ENCODE data around the gene CEP290.
A peak's percentile ranks its signal among the peaks of the same experiment; 100 is the strongest.

The CEP290 gene, protein sequence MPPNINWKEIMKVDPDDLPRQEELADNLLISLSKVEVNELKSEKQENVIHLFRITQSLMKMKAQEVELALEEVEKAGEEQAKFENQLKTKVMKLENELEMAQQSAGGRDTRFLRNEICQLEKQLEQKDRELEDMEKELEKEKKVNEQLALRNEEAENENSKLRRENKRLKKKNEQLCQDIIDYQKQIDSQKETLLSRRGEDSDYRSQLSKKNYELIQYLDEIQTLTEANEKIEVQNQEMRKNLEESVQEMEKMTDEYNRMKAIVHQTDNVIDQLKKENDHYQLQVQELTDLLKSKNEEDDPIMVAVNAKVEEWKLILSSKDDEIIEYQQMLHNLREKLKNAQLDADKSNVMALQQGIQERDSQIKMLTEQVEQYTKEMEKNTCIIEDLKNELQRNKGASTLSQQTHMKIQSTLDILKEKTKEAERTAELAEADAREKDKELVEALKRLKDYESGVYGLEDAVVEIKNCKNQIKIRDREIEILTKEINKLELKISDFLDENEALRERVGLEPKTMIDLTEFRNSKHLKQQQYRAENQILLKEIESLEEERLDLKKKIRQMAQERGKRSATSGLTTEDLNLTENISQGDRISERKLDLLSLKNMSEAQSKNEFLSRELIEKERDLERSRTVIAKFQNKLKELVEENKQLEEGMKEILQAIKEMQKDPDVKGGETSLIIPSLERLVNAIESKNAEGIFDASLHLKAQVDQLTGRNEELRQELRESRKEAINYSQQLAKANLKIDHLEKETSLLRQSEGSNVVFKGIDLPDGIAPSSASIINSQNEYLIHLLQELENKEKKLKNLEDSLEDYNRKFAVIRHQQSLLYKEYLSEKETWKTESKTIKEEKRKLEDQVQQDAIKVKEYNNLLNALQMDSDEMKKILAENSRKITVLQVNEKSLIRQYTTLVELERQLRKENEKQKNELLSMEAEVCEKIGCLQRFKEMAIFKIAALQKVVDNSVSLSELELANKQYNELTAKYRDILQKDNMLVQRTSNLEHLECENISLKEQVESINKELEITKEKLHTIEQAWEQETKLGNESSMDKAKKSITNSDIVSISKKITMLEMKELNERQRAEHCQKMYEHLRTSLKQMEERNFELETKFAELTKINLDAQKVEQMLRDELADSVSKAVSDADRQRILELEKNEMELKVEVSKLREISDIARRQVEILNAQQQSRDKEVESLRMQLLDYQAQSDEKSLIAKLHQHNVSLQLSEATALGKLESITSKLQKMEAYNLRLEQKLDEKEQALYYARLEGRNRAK (N-terminal part only)

DNA sequence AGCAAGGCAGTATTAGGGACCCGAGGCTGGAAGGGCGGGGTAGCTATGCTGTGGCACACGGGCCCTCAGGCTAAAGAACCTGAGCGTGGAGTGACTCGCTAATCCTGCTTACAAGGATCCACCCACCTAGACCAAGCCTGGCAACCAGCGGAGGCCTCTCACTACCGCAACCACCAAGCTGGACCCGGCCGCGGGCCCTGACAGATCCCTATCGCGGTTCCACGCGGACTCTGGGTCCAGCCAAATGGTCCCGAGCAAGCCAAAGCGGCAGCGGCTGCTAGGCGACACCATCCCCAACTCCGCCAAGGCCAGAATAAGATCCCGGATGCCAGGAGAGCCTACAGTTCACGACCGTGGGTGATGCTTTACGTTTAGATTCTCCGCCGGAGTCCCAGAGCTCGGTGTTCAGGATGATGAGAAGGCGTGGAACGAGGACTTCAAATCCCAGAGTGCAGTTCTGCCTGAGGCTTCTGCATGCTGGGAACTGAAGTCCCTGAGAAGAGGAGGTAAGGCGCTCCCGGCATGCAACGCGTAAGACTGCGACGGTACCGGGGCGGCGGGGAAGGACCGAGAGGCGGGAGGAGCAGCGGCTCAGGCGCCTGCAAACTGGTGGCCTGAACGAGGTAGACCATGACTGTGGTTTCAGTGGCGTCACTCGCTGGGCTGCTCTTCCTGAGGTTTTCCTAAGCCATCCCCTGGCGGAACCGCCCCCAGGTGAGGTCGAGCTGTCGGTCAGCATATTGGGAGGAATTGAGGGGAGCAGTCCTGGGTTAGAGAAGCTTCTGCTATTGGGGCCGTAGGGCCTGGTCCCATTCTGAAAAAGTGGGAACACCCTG is at the start of gene CEP290, which contains the start of gene TMTC3:
Gene CEP290 (minus strand): TSS at position 315 of the 836 bp plus-strand sequence. CDS start 781 bp downstream, outside the sequence.
Gene TMTC3 (plus strand): TSS at position 534 of the 836 bp plus-strand sequence. CDS start 6,009 bp downstream, outside the sequence.
- peak; percentile 99 for DNase-seq (ENCODE audit: low read depth in 2 of 2)

DNA sequence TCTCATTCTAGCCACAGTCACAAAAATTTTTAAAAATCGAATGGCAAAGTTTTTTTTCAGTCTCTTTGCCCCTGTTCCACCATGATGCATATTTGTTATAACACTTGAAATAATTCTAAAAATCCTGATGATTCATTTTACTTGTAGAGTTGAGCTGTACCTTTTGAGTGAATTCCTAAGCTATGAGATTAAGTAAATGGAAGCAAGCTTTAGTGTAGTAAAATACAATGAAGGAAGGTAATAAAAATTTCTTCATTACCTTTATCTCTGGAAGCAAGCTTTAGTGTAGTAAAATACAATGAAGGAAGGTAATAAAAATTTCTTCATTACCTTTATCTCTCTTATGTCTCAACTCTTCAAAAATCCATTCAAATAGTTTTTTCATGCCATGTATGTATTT is 46.3 kb upstream of the CEP290 start:
- no peak for DNase-seq (ENCODE audit: low read depth in 2 of 2)

DNA sequence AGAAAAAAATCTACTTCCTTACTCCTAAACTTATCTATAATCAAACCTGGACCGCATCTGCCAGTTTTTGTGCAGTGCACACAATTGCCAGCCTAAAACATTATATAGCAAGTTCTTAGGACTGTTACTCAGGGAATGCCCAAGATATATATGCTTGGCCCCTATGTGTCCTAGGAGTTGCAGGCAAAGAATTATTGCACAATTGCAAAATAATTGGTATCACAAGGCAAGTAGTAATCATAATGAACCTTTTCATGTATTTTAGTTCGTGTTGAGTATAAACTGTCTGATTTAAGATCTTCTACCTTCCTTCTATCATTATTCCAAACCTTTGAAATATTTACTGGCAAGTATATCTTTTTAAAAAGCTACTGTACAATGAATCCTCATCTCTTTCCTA is 45.7 kb upstream of the CEP290 start:
- DNase-seq (ENCODE audit: low read depth in 2 of 2) = no peak

DNA sequence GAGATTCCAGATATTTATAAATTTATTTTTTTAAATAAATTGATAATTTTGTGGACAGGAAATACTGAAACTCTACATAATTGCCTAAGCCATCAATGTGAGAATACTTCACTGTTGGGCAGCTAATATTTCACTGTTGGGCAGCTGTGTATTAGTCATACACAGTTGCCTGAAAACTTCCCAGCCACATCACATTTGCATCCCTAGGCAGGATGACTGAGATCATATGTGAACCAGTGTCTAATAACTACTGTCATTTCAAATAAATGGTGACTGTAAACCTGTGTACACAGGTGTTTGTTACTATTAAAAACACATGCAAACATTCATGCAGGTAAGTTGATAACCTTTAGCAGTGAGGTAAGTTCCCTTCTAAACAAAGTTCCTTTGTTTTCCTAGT is 44.1 kb upstream of the CEP290 start:
- DNase-seq (ENCODE audit: low read depth in 2 of 2) = peak in 1 of 2 experiments; percentile 26

DNA sequence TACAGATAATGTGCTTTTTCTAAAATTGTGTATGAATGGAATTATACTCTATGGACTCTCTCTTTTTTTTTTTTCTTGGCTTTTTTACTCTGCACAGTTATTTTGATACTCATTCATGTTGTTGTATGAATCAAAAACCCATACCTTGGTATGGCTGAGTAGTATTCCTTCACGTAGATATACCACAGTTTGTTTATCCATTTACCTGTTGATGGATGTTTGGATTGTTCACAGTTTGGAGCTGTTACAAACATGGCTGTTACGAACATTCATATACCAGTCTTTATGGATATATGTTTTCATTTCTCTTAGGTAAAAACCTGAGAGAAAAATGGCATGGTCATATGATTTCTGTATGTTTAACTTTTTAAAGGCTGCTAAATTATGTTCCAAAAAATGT is 43.4 kb upstream of the CEP290 start:
- no peak for DNase-seq (ENCODE audit: low read depth in 2 of 2)

DNA sequence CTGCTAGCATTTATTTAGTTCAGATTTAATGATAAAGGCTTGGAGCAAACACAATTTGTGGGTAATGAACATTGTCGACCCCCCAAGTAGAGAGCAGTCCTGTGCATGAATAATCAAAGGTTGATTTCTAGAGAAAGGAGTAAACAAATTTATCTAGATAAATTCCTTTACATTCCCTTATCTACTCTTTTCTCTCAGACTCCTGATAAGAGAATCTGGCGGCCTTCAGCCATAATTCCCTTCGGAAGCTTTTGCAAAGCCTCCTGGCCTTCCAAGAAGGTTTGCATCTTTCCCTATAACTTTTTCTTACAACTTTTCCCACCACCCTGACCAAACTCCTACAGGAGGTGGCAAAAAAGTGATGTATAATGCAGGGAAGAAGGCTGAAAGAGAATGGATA is 42.3 kb upstream of the CEP290 start:
- DNase-seq (ENCODE audit: low read depth in 2 of 2) = no peak

DNA sequence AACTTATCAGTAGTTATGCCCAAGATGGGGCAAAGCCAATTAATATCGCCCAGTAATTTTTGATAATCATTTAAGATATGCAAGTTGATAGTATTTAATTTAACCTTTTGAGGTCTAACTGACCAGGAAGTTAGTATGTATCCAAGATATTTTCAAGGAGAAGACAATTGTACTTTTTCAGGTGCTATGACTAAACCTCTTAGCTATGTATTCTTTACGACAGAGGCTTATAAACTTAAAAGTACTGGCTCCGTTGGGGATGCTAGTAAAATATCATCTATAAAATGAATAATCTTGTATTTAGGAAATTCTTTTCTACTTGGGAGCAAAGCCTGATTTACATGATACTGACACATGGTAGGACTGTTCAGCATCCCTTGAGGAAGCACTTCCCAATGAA is 40.5 kb upstream of the CEP290 start:
- no peak for DNase-seq (ENCODE audit: low read depth in 2 of 2)

DNA sequence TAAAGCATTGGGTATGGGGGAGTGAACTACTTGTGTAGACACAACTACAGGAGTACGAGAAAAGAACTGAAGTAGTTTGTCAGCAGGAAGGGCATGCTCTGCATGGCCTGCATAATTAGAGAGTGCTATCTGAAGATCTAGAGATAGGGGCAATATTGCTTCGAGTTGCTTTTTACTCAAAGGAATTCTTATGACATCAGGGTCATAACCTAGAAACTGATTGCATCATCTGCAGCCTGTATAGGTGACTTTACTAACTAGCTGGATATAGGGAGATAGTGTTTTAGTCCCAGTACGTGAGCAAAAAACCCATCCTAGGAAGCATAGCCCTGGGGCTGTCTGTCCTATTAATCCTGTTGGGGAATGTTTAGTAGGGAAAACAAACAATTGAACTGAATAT is 40.0 kb upstream of the CEP290 start:
- no peak for DNase-seq (ENCODE audit: low read depth in 2 of 2)

DNA sequence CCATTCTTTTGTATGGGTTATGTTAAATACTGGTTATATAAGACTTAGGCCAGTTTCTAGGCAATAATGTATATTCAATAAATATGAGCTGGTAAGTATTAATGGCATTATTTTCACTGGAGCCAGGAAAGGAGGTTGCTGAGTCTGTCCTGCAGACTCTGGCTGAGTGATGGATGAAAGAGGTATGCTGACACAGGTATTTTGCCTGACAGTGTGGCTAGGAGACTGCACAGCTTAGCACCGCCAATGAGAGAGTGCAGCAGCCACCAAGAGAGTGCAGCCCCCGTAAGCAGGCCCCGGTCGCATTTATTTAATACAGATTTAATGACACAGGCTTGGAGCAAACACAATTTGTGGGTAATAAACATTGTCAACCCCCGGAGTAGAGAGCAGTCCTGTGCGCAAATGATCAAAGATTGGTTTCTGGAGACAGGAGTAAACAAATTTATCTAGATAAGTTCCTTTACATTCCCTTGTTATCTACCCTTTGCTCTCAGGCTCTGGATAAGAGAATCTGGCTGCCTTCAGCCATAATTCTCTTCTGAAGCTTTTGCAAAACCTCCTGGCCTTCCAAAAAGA is 37.6 kb upstream of the CEP290 start:
- no peak for DNase-seq (ENCODE audit: low read depth in 2 of 2)

DNA sequence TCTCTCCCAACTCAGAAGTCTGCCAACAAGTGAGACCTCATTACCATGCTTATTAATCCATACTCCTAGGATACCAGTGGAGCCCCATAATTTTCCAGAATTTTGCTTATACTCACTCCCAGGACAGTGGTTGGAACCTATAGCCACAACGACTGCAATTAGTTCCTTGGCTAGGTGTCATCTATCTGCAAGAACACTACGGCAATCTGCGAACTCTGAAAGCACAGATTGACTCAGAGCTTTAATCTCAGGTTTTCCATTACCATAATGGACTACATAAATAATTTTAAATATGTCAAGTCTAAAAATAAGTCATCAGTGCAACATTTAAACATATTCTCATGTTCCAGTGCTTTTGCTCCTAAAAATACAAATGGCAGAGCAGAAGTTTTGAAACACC is 33.7 kb upstream of the CEP290 start:
- DNase-seq (ENCODE audit: low read depth in 2 of 2) = no peak

DNA sequence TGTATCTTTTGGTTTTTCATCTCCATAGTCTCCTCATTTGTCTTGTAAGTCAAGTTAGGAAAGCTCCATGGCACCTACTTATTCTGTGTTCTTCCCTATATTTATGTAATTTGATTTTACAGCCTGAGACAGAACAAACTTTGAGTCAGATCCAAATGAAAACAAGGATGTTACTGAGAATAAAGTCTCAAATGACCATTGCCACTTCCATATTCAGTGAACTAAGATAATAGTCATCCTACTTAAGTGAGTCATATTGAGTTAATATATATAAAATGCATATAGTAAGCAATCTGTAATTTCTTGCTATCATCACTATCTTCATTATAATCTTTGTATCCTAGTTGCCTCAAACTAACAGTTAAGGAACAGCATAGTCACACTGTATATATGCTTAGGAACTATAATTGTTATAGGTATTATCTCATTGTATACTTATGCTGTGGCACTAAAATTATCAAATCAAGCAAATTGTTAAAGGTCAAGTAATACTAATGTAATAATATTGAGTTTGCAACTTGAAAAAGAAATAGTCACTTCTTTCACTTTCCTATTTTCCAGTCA is 31.0 kb upstream of the CEP290 start:
- peak in 1 of 2 experiments; percentile 15 for DNase-seq (ENCODE audit: low read depth in 2 of 2)

DNA sequence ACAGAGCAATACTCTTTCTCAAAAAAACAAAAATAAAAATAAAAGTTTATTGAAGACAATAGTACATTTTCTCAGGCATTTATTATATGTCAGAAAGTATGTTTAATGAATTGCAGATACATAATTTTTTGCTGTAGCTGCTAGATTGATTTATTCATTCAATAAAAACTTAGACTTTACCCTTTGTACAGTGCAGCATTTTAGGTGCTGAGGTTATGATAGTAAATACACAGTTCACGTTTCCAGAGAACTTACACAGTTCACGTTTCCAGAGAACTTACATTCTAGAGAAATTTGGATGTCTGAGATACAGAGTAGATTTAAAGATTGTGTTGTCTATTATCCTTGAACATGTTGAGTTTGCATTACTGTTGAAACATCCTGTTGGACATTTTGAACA is 25.5 kb upstream of the CEP290 start:
- DNase-seq (ENCODE audit: low read depth in 2 of 2) = no peak

DNA sequence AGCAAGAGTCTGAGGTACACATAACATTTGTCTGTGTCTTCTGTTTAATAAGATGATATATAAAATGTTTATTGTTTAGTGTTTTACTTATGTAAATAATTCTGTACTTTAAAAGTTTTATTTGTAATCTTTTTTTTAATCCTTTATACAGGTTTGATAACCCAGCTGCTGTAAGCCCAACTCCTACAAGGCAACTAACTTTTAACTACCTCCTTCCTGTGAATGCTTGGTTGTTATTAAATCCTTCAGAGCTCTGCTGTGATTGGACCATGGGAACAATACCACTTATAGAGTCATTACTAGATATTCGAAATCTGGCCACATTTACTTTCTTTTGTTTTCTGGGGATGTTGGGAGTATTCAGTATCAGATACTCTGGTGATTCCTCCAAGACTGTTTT is 24.3 kb upstream of the CEP290 start:
- no peak for DNase-seq (ENCODE audit: low read depth in 2 of 2)

DNA sequence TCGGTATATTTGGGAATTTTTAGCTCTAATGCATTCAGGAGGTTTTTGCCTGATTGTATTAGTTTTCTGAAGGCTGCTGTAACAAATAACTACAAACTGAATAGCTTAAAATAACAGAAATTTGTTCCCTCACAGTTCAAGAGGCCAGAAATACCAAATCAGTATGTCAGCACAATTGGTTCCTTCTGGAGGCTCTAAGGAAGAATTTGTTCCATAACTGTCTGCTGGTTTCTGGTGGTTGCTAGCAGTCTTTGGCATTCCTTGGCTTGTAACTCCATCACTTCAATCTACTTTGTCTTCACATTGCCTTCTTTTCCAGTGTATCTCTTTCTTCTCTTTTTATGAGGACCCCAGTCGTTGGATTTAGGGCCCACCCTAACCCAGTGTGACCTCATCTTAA is 21.5 kb upstream of the CEP290 start:
- no peak for DNase-seq (ENCODE audit: low read depth in 2 of 2)

DNA sequence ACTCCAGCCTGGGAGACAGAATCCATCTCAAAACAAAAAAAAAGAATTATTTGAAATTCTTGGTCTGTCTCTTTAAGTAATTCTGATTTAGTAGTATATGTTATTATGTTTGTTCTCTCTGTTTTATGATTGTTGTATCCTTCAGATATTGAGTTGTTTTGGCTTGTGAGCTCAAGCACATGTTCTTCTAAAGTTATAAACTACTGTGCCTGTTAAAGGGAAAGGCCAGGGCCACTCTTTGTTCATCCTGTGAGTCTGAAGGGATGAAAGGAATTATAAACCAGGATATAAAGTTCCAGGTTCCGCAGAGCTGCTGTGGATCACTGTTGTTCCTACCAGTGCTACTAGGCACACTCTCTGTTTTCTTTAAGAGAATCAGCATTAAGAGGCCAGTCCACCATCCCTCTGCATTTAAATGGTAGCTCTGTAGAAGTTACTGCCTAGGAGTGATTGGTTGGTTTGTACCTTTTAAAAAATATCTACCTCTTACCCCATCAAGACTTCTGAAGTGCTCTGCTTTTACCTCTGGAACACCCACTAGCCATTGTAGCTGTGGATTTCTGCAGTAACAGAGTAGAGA is 14.3 kb upstream of the CEP290 start:
- DNase-seq (ENCODE audit: low read depth in 2 of 2) = no peak

DNA sequence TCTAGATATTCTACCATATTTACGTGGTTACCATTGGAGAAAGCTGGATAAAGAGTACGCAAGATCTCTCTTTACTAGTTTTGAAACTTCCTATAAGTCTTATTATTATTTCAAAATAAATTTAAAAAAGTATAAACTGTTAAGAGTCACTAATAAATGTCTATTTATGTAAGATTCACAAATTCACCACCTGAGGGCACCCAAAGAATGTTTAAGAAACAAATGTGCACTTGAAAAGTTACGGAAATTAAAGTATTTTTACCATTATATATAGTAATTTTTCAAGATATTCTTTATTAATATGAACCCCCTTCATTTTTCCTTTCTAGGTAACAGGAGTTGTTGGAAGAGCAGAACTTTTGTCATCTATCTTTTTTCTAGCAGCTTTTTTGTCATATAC is 12.1 kb upstream of the CEP290 start:
- peak in 1 of 2 experiments; percentile 37 for DNase-seq (ENCODE audit: low read depth in 2 of 2)

DNA sequence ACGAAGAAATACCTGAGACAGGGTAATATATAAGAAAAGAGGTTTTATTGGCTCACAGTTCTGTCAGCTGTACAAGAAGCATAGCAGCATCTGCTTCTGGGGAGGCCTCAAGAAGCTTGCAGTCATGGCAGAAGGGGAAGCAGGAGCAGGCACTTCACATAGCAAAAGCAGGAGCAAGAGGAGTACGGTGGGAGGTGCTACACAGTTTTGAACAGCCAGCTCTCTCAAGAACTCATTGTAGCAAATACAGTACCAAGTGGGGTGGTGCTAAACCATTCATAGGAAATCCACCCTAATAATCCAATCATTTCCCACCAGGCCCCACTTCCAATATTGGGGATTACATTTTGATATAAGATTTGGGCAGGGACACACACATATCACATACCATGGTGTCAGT is 8.2 kb upstream of the CEP290 start:
- no peak for DNase-seq (ENCODE audit: low read depth in 2 of 2)

DNA sequence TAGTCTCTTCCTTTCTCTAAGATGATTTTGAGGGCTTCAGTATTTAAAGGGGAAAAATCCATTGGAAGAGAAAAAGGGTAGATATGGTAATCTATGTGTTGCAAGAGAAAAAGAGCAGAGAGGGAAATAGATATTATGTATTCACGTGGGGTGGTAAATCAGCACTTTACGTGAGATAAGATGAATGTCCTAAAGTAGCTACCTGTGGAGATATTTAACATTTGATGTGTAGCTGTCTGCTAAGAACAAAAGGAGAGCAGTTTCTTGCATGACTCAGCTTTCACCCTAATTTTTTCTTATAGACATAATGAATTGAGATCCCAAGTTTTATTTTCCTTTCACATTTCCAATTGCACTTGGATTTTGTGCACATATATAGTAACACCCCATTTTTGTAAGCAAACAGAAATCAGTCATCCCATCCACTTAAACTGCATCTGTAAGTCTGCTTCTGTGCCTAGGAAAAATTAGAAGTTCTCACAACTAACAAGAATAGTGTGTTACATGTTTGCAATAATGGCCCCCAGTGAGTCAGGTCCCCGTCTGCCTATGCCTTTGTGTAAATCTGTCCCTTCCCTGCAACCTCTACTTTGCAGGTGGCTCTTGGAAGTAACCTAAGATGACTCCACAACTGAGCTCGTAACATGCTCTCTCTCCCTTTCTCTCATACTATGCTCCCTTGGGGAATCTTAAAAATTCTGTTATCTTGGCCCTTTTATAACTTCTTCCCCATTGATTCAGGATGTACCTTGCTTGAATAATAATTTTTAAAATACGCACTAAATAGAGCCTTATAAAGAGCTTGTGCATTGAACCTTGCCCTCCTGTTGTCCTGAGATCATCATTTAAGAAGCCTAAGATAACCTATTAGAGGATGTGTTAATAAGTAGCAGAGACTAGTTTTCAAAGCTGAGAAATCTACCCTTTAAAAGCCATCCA is 3.9 kb upstream of the CEP290 start:
- DNase-seq (ENCODE audit: low read depth in 2 of 2) = no peak
